ENCODE data around the gene HAO2. TPM values are rescaled to one million over a fixed set of nuclear protein-coding genes. Genes with fewer than 3 reads are reported as not detected.

The HAO2 gene
- total RNA-seq, result 1 to 10 TPM in 3 of 4 donors, under 1 TPM in 1; 0.30 to 7.0 (median 2.7) TPM

- intact Hi-C loops (cut with DNase I; ENCODE audit: low total_unique reads), result no loop called here
Observed at GRCh38 chr1:119368554-119368953, at the start of gene HAO2. HAO2 (plus strand) TSS chr1:119368785; CDS start chr1:119381086, 12,301 bp downstream.

GRCh38 chr1:119320100-119320499 is 48.5 kb upstream of the HAO2 start:
- DNase-seq (ENCODE audit: low spot score in 2 of 2), result no peak
- no peak for TF ChIP-seq CTCF (IDR thresholded peaks at IDR 0.05)
- TF ChIP-seq POLR2A (IDR thresholded peaks at IDR 0.05), result no peak
- intact Hi-C loops (cut with DNase I; ENCODE audit: low total_unique reads), result no loop called here
- no peak overlapping the region for H3K4me3 ChIP-seq (ENCODE audit: low read depth, poor library complexity, severe bottlenecking)

More at GRCh38 chr1:119368554-119368953, at the start of gene HAO2:
- 77 to 84% methylated on average over 2 of the region's 2 CpGs for WGBS, 2 donors
- TF ChIP-seq CTCF (IDR thresholded peaks at IDR 0.05) (no peak), POLR2A (IDR thresholded peaks at IDR 0.05) (no peak)
- no peak for DNase-seq (ENCODE audit: low spot score in 2 of 2)
- no peak within 1 kb of the TSS for H3K4me3 ChIP-seq (ENCODE audit: low read depth, poor library complexity, severe bottlenecking)

DNA sequence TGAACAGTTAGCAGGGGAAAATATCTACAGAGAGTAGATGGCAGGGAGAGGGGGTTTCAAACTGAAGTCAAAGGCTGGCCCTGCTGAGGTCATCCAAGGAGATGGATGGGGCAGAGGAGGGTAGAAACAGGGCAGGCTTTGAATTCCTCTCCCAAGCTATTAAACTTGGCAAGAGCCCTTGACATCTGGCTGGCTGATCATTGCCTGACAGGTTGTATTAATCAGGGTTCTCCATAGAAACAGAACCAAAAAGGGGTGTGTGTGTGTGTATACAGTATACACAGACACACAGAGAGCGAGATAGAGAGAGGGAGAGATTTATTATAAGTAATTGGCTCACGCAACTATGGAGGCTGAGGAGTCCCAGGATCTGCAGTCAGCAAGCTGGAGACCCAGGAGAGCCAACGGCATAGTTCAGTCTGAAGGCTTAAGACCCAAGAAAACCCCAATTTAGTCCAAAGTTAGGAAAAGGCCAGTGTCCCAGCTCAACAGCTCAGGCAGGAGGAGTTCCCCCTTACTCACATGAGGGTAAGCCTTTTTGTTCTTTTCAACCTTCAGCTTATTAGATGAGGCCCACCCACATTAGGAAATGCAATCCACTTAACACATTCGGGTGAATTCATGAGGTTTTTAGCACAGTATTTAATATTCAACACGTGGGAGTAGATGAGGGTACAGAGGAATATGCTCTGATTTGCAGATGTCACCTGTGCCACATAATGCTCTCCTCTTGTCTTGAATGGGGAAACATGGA is 46.7 kb upstream of the HAO2 start:
- intact Hi-C loops (cut with DNase I; ENCODE audit: low total_unique reads), result no loop called here
- no peak for TF ChIP-seq POLR2A (IDR thresholded peaks at IDR 0.05)
- no peak for TF ChIP-seq CTCF (IDR thresholded peaks at IDR 0.05)
- DNase-seq (ENCODE audit: low spot score in 2 of 2), result no peak
- WGBS, 2 donors, result 69 to 72% methylated on average over 5 of the region's 5 CpGs
- no peak overlapping the region for H3K4me3 ChIP-seq (ENCODE audit: low read depth, poor library complexity, severe bottlenecking)

GRCh38 chr1:119323216-119323982 is 45.2 kb upstream of the HAO2 start:
- intact Hi-C loops (cut with DNase I; ENCODE audit: low total_unique reads), result no loop called here

GRCh38 chr1:119324198-119324597 is 44.4 kb upstream of the HAO2 start:
- TF ChIP-seq POLR2A (IDR thresholded peaks at IDR 0.05) (no peak), CTCF (IDR thresholded peaks at IDR 0.05) (no peak)
- WGBS, 2 donors, result 56 to 72% methylated on average over 1 of the region's 1 CpG
- H3K4me3 ChIP-seq (ENCODE audit: low read depth, poor library complexity, severe bottlenecking), result no peak overlapping the region
- no peak for DNase-seq (ENCODE audit: low spot score in 2 of 2)
- intact Hi-C loops (cut with DNase I; ENCODE audit: low total_unique reads), result no loop called here

More at GRCh38 chr1:119323216-119323982, 45.2 kb upstream of the HAO2 start:
- no peak overlapping the region for H3K4me3 ChIP-seq (ENCODE audit: low read depth, poor library complexity, severe bottlenecking)
- WGBS, 2 donors, result 84 to 86% methylated on average over 5 of the region's 5 CpGs
- DNase-seq (ENCODE audit: low spot score in 2 of 2), result no peak
- TF ChIP-seq CTCF (IDR thresholded peaks at IDR 0.05) (no peak), POLR2A (IDR thresholded peaks at IDR 0.05) (no peak)

All from lower leg skin (tissue), 4 donors.